Neural progenitor cell (in vitro differentiated cells): ENCODE measurements around the gene BCLAF1. TPM values are rescaled to one million over a fixed set of nuclear protein-coding genes. Genes with fewer than 3 reads are reported as not detected.

Experiments
- DNase-seq: peaks from one replicate; pipeline ENCODE4 v3.0.0-alpha.2; 2016; ENCODE audit warnings: low spot score
- H2AFZ ChIP-seq: fragments of 200-600 bp; sonication (generic); replicated peaks from 2 replicates; pipeline ENCODE4 v1.6.1; 2016; ENCODE audit warnings: antibody characterized with exemption
- H3F3A ChIP-seq: fragments of 200-600 bp; sonication (generic); 2 replicates; pipeline ENCODE4 v1.6.1; 2016; ENCODE audit warnings: antibody characterized with exemption, low read depth
- H3K27ac ChIP-seq: fragments of 200-600 bp; sonication (generic); 2 replicates; pipeline ENCODE4 v1.5.1; 2016; ENCODE audit warnings: mild to moderate bottlenecking
- H3K27me3 ChIP-seq: fragments of 200-600 bp; sonication (generic); 2 replicates; pipeline ENCODE4 v1.6.1; 2016; ENCODE audit warnings: mild to moderate bottlenecking, moderate library complexity
- H3K36me3 ChIP-seq: fragments of 200-600 bp; sonication (generic); 2 replicates; pipeline ENCODE4 v1.5.1; 2016
- H3K4me1 ChIP-seq: fragments of 200-600 bp; sonication (generic); 2 replicates; pipeline ENCODE4 v1.6.1; 2016; ENCODE audit warnings: mixed run types
- H3K4me2 ChIP-seq: fragments of 200-600 bp; sonication (generic); 2 replicates; pipeline ENCODE4 v1.6.1; 2016
- H3K4me3 ChIP-seq: fragments of 200-600 bp; sonication (generic); 2 replicates; pipeline ENCODE4 v1.5.1; 2016
- H3K79me2 ChIP-seq: fragments of 200-600 bp; sonication (generic); 2 replicates; pipeline ENCODE4 v1.6.1; 2016; ENCODE audit warnings: low read depth
- H3K9ac ChIP-seq: fragments of 200-600 bp; sonication (generic); 2 replicates; pipeline ENCODE4 v1.6.1; 2016
- H3K9me3 ChIP-seq: fragments of 200-600 bp; sonication (generic); 2 replicates; pipeline ENCODE4 v1.5.1; 2016; ENCODE audit warnings: low read depth
- H4K20me1 ChIP-seq: fragments of 200-600 bp; sonication (generic); 2 replicates; pipeline ENCODE4 v1.6.1; 2016; ENCODE audit warnings: low read depth
- H3K27ac Mint-ChIP-seq: 3 replicates; pipeline ENCODE4 v1.8.0; 2021; ENCODE audit warnings: mixed read lengths
- H3K27me3 Mint-ChIP-seq: 2 replicates; pipeline ENCODE4 v1.8.0; 2022; ENCODE audit warnings: low read depth, mild to moderate bottlenecking, inconsistent platforms, moderate library complexity, mixed read lengths; ENCODE audit not compliant: insufficient read depth
- H3K36me3 Mint-ChIP-seq: 3 replicates; pipeline ENCODE4 v1.8.0; 2021; ENCODE audit warnings: mixed read lengths
- H3K4me1 Mint-ChIP-seq: 3 replicates; pipeline ENCODE4 v1.8.0; 2021; ENCODE audit warnings: mixed read lengths
- H3K4me3 Mint-ChIP-seq: 3 replicates; pipeline ENCODE4 v1.8.0; 2021; ENCODE audit warnings: mild to moderate bottlenecking, moderate library complexity, mixed read lengths
- H3K9me3 Mint-ChIP-seq: 3 replicates; pipeline ENCODE4 v1.8.0; 2020; ENCODE audit warnings: mixed read lengths
- CTCF ChIP-seq: fragments of 200-600 bp; sonication (generic); IDR thresholded peaks from 2 replicates; pipeline ENCODE4 v1.5.1; 2017; ENCODE audit warnings: antibody characterized with exemption, mild to moderate bottlenecking
- EZH2 ChIP-seq: fragments of 200-600 bp; sonication (generic); IDR thresholded peaks from 2 replicates; pipeline ENCODE4 v1.6.1; 2017; ENCODE audit warnings: antibody characterized with exemption, mild to moderate bottlenecking, moderate library complexity
- EZH2phosphoT487 ChIP-seq: fragments of 200-600 bp; sonication (generic); IDR thresholded peaks from 2 replicates; pipeline ENCODE4 v1.6.1; 2017; ENCODE audit warnings: antibody characterized with exemption
- total RNA-seq: library from RNA; depleted of rRNA; stranded (reverse); fragments of >200 nt; gene quantifications from 2 replicates; pipeline ENCODE4 v1.2.3, GENCODE V29; 2015; ENCODE audit warnings: low replicate concordance

Gene BCLAF1
- total RNA-seq, 1 donor from 2014 or later: 190 TPM

- no peak overlapping the region for H3K4me3 ChIP-seq
- no peak overlapping the region for H3K4me3 Mint-ChIP-seq
- no peaks in the 10 kb centered on the region for H3K4me1 ChIP-seq
- H3F3A ChIP-seq: peaks cover 21% of the 10 kb centered on the region
- H3K9me3 Mint-ChIP-seq: no peaks in the 10 kb centered on the region
- H4K20me1 ChIP-seq: peaks cover 94% of the 10 kb centered on the region
- H2AFZ ChIP-seq: no peak overlapping the region
- TF ChIP-seq EZH2phosphoT487 (no peak), EZH2 (no peak), CTCF (no peak)
- no peaks in the 10 kb centered on the region for H3K27me3 ChIP-seq
- no peaks in the 10 kb centered on the region for H3K9me3 ChIP-seq
- H3K36me3 Mint-ChIP-seq: peaks cover 35% of the 10 kb centered on the region
- peaks cover 72% of the 10 kb centered on the region for H3K36me3 ChIP-seq
- DNase-seq: no peak
- H3K27me3 Mint-ChIP-seq: no peaks in the 10 kb centered on the region
- H3K4me1 Mint-ChIP-seq: no peaks in the 10 kb centered on the region
- H3K9ac ChIP-seq: no peak overlapping the region
- no peak overlapping the region for H3K27ac Mint-ChIP-seq
- no peak overlapping the region for H3K27ac ChIP-seq
- H3K79me2 ChIP-seq: peaks cover 67% of the 10 kb centered on the region
- no peak overlapping the region for H3K4me2 ChIP-seq
Measured at GRCh38 chr6:136262940-136263339, 26.7 kb downstream of the BCLAF1 start.

- H3K27ac ChIP-seq: no peak overlapping the region
- no peaks in the 10 kb centered on the region for H3K79me2 ChIP-seq
- no peak overlapping the region for H3K27ac Mint-ChIP-seq
- peaks cover 63% of the 10 kb centered on the region for H3F3A ChIP-seq
- H3K27me3 ChIP-seq: no peaks in the 10 kb centered on the region
- no peak overlapping the region for H3K4me3 ChIP-seq
- no peak overlapping the region for H3K4me3 Mint-ChIP-seq
- H3K4me2 ChIP-seq: no peak overlapping the region
- H2AFZ ChIP-seq: no peak overlapping the region
- peaks cover 3% of the 10 kb centered on the region for H3K27me3 Mint-ChIP-seq
- DNase-seq: no peak
- peaks cover 12% of the 10 kb centered on the region for H3K4me1 Mint-ChIP-seq
- peaks cover 13% of the 10 kb centered on the region for H3K36me3 ChIP-seq
- no peaks in the 10 kb centered on the region for H3K9me3 Mint-ChIP-seq
- H4K20me1 ChIP-seq: peaks cover 21% of the 10 kb centered on the region
- H3K9ac ChIP-seq: no peak overlapping the region
- no peak for TF ChIP-seq EZH2phosphoT487
- TF ChIP-seq EZH2: no peak
- no peak for TF ChIP-seq CTCF
- peaks cover 3% of the 10 kb centered on the region for H3K4me1 ChIP-seq
- H3K36me3 Mint-ChIP-seq: peaks cover 9% of the 10 kb centered on the region
- no peaks in the 10 kb centered on the region for H3K9me3 ChIP-seq
Measured at GRCh38 chr6:136254851-136255466, 34.7 kb downstream of the BCLAF1 start.

- no peaks in the 10 kb centered on the region for H3K9me3 ChIP-seq
- Mint-ChIP-seq H3K36me3 (peaks cover 4% of the 10 kb centered on the region), H3K27ac (no peak overlapping the region), H3K4me3 (no peak overlapping the region), H3K27me3 (peaks cover 3% of the 10 kb centered on the region), H3K4me1 (peaks cover 21% of the 10 kb centered on the region), H3K9me3 (no peaks in the 10 kb centered on the region)
- DNase-seq: no peak
- H3K4me2 ChIP-seq: no peak overlapping the region
- peaks cover 10% of the 10 kb centered on the region for H4K20me1 ChIP-seq
- H3K4me1 ChIP-seq: peaks cover 8% of the 10 kb centered on the region
- no peak overlapping the region for H3K27ac ChIP-seq
- peaks cover 8% of the 10 kb centered on the region for H3K79me2 ChIP-seq
- H3K27me3 ChIP-seq: no peaks in the 10 kb centered on the region
- no peak overlapping the region for H2AFZ ChIP-seq
- H3K4me3 ChIP-seq: no peak overlapping the region
- no peak overlapping the region for H3K9ac ChIP-seq
- H3F3A ChIP-seq: peaks cover 63% of the 10 kb centered on the region
- TF ChIP-seq EZH2: no peak
- no peak for TF ChIP-seq CTCF
- TF ChIP-seq EZH2phosphoT487: no peak
- peaks cover 11% of the 10 kb centered on the region for H3K36me3 ChIP-seq
Measured at GRCh38 chr6:136253734-136254133, 35.9 kb downstream of the BCLAF1 start.
